PC-3 (cell line): ENCODE measurements around the gene HTR4.

ENCODE experiments used
- EZH2 ChIP-seq: fragments of 300-600 bp; sonication (generic); IDR thresholded peaks from one replicate; pipeline ENCODE4 v1.6.1; 2017; ENCODE audit warnings: antibody characterized with exemption, mild to moderate bottlenecking, low read length; ENCODE audit not compliant: unreplicated experiment
- EZH2phosphoT487 ChIP-seq: fragments of 300-600 bp; sonication (generic); IDR thresholded peaks from 2 replicates; pipeline ENCODE4 v1.6.1; 2018; ENCODE audit warnings: mild to moderate bottlenecking, antibody characterized with exemption, low read length, borderline replicate concordance
- TF ChIP-seq, protein P1 (sequence below): fragments of 300-600 bp; sonication (generic); conservative IDR thresholded peaks from 2 replicates; pipeline ENCODE4 v1.5.1; 2017; ENCODE audit warnings: antibody characterized with exemption, low read depth, mild to moderate bottlenecking, low read length

DNA sequence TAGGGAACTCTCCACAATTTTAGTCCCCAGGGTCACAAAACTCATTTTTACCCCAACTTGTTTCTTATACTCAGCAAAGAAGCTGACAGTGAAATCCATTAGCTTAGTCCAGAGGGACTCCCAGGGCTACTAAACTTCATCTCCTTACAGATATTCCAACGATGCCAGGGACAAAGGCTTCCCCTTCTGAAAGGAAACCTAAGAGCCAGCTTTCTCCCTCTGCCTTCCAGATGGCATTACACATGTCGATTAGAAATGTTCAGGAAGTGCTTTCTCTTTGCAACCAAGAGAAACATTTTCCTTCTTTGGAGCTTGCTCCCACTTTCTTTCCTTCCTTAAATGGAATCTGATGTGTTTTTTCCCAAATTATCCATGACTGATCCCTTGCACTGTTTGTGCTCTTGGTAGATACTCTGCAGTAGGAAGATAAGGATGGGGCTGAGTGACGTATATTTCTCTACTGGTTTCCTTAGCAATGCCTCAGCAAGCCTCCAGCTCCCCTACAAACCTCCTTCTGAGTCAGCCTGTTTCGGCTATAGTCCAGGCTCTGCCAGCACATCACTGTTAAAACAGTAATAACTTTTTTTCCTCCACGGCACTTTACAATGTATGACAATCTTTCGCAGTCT lies 43.0 kb upstream of the HTR4 start:
- TF ChIP-seq, protein P1, sequence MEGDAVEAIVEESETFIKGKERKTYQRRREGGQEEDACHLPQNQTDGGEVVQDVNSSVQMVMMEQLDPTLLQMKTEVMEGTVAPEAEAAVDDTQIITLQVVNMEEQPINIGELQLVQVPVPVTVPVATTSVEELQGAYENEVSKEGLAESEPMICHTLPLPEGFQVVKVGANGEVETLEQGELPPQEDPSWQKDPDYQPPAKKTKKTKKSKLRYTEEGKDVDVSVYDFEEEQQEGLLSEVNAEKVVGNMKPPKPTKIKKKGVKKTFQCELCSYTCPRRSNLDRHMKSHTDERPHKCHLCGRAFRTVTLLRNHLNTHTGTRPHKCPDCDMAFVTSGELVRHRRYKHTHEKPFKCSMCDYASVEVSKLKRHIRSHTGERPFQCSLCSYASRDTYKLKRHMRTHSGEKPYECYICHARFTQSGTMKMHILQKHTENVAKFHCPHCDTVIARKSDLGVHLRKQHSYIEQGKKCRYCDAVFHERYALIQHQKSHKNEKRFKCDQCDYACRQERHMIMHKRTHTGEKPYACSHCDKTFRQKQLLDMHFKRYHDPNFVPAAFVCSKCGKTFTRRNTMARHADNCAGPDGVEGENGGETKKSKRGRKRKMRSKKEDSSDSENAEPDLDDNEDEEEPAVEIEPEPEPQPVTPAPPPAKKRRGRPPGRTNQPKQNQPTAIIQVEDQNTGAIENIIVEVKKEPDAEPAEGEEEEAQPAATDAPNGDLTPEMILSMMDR = no peak
- no peak for TF ChIP-seq EZH2
- TF ChIP-seq EZH2phosphoT487 = no peak
